ENCODE results near the gene RAD51B.

The RAD51B gene

DNA sequence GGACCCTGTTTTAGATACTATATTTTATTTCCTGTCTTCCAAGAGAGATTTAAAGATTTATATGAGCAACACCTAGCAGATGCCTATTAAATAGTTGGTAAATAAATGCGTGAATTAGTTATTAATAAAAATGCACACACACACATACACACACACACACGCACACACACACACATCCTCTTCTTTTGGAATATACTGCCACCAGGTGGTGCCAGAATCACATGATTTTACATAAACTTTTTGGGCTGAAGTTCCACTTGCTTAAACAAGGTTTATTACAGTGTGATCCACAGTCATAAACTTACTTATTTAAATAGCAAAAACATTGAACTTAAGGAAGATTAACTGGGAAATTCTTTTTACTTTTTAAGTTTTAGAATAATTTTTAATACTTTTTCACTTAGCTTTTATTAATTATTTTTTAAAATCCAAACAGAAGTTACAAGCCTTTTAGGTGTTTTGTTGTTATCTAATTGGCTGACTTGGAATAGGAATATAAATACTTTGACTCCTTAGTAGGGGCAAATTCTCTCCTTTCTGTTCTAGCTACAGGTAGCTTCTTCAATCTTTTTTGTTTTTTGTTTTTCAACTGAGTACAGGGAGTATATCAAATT is 17.5 kb downstream of the RAD51B start:
- Histone ChIP-seq H3K4me3 (replicated peaks; ENCODE audit: low read depth, low read length) (no peak overlapping the region), H3K36me3 (ENCODE audit: control insufficient read depth, insufficient read depth, low read length) (no peaks in the 10 kb centered on the region), H3K27me3 (replicated peaks; ENCODE audit: control insufficient read depth, insufficient read depth, low read length) (no peaks in the 10 kb centered on the region)
- peak; percentile 33 for DNase-seq (ENCODE audit: extremely low read depth, insufficient read length)
- peak; percentile 63 for TF ChIP-seq CTCF (IDR thresholded peaks at IDR 0.05; ENCODE audit: insufficient read depth, low read length, poor library complexity, severe bottlenecking)

DNA sequence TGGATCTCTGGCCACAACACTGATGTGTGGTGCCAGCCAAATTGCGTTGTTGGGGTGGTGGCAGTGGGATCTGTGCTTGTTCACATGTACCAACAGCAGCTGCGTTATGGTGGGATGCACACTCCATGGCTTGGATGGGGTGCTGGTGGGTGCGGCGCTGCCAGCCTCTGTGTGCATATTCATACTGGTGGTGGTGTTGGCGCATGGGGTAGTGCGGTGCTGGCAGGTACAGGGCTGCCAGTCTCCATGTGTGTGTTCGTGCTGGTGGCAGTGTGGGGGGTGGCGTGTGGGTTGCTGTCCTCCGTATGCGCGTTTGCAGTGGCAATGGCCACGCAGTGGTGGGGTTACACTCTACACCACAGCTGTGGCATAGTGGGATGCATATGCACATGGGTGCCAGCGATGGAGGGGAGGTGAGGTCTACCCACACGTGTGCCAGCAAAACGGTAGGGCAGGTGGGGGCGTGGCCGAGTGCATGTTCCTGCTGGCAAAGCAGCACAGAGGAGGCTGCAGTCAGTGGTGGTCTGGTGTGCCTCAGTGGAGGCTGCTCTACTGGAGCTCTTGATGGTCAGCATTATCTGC is 26.5 kb downstream of the RAD51B start:
- Histone ChIP-seq H3K27me3 (replicated peaks; ENCODE audit: control insufficient read depth, insufficient read depth, low read length) (no peaks in the 10 kb centered on the region), H3K4me3 (replicated peaks; ENCODE audit: low read depth, low read length) (no peak overlapping the region), H3K36me3 (ENCODE audit: control insufficient read depth, insufficient read depth, low read length) (no peaks in the 10 kb centered on the region; the same call in 1 of the 2 replicates)
- TF ChIP-seq CTCF (IDR thresholded peaks at IDR 0.05; ENCODE audit: insufficient read depth, low read length, poor library complexity, severe bottlenecking) = no peak
- no peak for DNase-seq (ENCODE audit: extremely low read depth, insufficient read length)

DNA sequence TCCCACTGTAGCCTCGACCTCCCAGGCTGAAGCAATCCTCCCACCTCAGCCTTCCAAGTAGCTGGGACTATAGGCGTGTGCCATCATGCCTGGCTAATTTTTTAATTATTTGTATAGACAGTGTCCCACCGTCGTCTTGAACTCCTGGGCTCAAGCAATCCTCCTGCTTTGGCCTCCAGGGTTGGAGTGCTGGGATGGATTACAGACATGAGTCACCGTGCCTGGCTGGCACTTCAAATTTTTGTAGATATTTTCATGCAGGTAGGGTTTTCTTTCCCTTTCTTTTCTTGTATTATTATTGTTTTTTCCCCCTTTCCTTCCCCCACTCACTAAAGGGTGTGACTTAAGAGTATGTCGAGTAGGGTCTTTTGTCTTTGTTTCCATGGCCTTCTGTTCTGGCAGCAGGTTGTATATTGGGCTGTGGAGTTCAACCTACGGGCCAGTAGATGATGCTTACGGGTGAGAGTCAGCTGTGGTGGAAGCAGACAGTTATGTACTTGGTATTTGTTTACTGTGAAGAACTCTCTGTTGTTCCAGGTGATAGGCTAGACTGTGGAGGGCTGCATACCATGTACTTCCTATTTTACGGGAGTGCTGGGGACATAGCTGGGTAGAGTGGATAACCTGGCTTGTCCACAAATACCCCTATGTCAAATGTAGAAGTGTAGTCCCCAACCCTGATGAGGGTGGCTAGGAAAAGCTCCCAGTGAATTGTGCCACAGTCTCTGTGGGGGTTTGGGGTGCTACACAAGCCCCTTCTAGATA is 30.7 kb downstream of the RAD51B start:
- Histone ChIP-seq H3K36me3 (ENCODE audit: control insufficient read depth, insufficient read depth, low read length) (no peaks in the 10 kb centered on the region; the same call in none of the 2 replicates), H3K27me3 (replicated peaks; ENCODE audit: control insufficient read depth, insufficient read depth, low read length) (no peaks in the 10 kb centered on the region), H3K4me3 (replicated peaks; ENCODE audit: low read depth, low read length) (no peak overlapping the region)
- TF ChIP-seq CTCF (IDR thresholded peaks at IDR 0.05; ENCODE audit: insufficient read depth, low read length, poor library complexity, severe bottlenecking) = no peak
- no peak for DNase-seq (ENCODE audit: extremely low read depth, insufficient read length)

DNA sequence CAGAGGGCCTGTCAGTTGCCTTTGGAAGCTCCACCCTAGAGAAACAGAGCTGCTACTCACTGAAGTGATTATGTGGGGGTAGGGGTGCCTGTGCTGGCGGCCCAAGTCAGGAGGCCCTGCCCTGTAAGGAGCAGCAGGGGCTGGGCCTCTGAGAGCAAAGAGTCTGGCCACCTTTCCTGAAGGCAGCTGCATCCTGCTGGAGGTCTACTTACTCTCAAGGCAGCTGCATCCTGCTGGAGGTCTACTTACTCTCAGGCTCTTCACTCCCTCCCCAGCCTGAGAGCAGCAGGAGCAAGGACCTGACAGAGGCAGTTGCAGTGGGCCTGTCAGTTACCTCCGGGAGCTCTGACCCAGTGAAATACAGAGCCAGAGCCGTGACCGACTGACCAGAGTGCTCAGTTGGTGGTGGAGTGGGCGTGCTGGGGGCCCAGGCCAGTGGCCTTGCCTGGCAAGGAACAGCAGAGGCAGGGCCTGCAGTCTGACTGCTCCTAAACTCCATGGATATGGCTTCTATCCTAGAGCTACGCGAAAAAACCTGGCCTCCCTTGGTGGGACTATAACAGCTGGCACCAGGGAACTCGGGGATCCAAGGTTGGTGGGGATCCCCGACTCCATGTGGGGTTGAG is 32.3 kb downstream of the RAD51B start:
- H3K36me3 ChIP-seq (ENCODE audit: control insufficient read depth, insufficient read depth, low read length) = no peaks in the 10 kb centered on the region; the same call in 1 of the 2 replicates
- no peak for TF ChIP-seq CTCF (IDR thresholded peaks at IDR 0.05; ENCODE audit: insufficient read depth, low read length, poor library complexity, severe bottlenecking)
- no peak overlapping the region for H3K4me3 ChIP-seq (replicated peaks; ENCODE audit: low read depth, low read length)
- no peak for DNase-seq (ENCODE audit: extremely low read depth, insufficient read length)
- no peaks in the 10 kb centered on the region for H3K27me3 ChIP-seq (replicated peaks; ENCODE audit: control insufficient read depth, insufficient read depth, low read length)

DNA sequence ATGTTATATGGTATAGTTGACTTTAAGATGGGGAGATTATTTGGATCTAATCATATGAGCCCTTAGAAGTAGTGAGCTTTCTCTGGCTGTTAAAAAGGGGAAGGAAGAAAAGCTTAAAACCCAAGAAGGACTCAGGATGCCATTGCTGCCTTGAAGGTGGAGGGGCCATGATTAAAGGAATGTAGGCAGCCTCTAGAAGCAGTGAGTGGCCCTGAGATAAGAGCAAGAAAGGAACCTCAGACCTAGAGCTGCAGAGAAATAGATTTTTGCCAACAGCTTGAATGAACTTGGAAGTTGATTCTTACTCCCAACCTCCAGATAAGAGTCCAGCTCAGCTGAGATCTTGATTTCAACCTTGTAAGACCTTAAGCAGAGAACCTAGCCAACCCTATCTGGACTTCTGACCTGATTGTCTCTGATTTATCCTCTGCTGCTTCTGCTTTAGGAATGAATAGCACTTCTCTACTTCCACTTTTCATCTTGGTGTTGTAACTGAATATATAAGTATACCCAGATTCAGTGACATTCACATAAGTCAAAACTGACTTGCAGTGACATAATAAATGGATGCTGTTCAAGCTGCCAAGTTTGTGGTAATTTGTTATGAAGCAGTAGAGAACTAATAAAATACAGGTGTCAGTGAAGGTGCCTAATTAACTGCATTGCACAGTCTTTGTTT is 33.5 kb downstream of the RAD51B start:
- peak; percentile 18 for DNase-seq (ENCODE audit: extremely low read depth, insufficient read length)
- no peak for TF ChIP-seq CTCF (IDR thresholded peaks at IDR 0.05; ENCODE audit: insufficient read depth, low read length, poor library complexity, severe bottlenecking)
- no peak overlapping the region for H3K4me3 ChIP-seq (replicated peaks; ENCODE audit: low read depth, low read length)

More for the DNA sequence above, 33.5 kb downstream of the RAD51B start:
- Histone ChIP-seq H3K27me3 (replicated peaks; ENCODE audit: control insufficient read depth, insufficient read depth, low read length) (no peaks in the 10 kb centered on the region), H3K36me3 (ENCODE audit: control insufficient read depth, insufficient read depth, low read length) (no peaks in the 10 kb centered on the region; the same call in 1 of the 2 replicates)
